ENCODE results near the gene SLC38A7.

DNA sequence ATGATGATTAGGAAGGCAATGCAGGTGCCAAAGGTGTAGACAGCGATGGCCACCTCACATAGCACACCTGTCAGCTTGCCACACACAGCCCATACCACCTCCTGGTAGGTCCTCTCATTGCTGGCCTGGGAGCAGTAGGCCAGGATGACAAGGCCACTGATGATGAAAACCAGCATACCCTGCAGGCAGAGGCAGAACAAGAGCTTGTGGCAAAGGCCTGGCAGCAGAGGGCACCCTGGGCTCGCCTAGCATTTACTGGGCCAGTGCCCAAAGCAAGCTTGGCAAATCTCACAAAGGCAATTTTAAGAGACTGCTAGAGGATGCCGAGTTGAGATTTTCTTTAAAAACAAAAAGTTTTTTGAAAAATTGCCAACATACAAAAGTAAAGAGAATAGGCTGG lies 5.9 kb downstream of the SLC38A7 start:
- TF ChIP-seq YY1 (IDR thresholded peaks at IDR 0.05; ENCODE audit: extremely low read depth, insufficient replicate concordance, low read depth, low read length) = no peak
- TF ChIP-seq CTCF (IDR thresholded peaks at IDR 0.05 in 2 of 3, conservative IDR thresholded peaks at IDR 0.05 in 1 of 3; ENCODE audit: borderline replicate concordance in 1 of 3, insufficient read depth in 1 of 3, low read depth in 2 of 3, low read length in 2 of 3) = peak in 2 of 3 experiments; percentile 23; a peak in 3 of 6 replicates
- no peak for TF ChIP-seq POLR2A (IDR thresholded peaks at IDR 0.05; ENCODE audit: borderline replicate concordance, extremely low read depth, insufficient read depth, insufficient read length)
- TF ChIP-seq CEBPB (IDR thresholded peaks at IDR 0.05; ENCODE audit: low read depth) = no peak
- TF ChIP-seq, protein P1, sequence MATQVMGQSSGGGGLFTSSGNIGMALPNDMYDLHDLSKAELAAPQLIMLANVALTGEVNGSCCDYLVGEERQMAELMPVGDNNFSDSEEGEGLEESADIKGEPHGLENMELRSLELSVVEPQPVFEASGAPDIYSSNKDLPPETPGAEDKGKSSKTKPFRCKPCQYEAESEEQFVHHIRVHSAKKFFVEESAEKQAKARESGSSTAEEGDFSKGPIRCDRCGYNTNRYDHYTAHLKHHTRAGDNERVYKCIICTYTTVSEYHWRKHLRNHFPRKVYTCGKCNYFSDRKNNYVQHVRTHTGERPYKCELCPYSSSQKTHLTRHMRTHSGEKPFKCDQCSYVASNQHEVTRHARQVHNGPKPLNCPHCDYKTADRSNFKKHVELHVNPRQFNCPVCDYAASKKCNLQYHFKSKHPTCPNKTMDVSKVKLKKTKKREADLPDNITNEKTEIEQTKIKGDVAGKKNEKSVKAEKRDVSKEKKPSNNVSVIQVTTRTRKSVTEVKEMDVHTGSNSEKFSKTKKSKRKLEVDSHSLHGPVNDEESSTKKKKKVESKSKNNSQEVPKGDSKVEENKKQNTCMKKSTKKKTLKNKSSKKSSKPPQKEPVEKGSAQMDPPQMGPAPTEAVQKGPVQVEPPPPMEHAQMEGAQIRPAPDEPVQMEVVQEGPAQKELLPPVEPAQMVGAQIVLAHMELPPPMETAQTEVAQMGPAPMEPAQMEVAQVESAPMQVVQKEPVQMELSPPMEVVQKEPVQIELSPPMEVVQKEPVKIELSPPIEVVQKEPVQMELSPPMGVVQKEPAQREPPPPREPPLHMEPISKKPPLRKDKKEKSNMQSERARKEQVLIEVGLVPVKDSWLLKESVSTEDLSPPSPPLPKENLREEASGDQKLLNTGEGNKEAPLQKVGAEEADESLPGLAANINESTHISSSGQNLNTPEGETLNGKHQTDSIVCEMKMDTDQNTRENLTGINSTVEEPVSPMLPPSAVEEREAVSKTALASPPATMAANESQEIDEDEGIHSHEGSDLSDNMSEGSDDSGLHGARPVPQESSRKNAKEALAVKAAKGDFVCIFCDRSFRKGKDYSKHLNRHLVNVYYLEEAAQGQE (IDR thresholded peaks at IDR 0.05; ENCODE audit: low read depth) = no peak
- no peak for TF ChIP-seq EGR1 (IDR thresholded peaks at IDR 0.05; ENCODE audit: low read depth)
- no peak for TF ChIP-seq SP1 (IDR thresholded peaks at IDR 0.05; ENCODE audit: low read depth)
- no peak for TF ChIP-seq SIN3A (IDR thresholded peaks at IDR 0.05; ENCODE audit: low read depth)
- no peak for TF ChIP-seq POLR2AphosphoS5 (IDR thresholded peaks at IDR 0.05; ENCODE audit: low read depth, low read length)
- TF ChIP-seq ZNF274 (IDR thresholded peaks at IDR 0.05; ENCODE audit: low read depth, low read length) = no peak
- no peak for TF ChIP-seq ZBTB33 (IDR thresholded peaks at IDR 0.05; ENCODE audit: extremely low read depth, insufficient replicate concordance, low read length)
- TF ChIP-seq EZH2 (IDR thresholded peaks at IDR 0.05) = no peak
- TF ChIP-seq EZH2phosphoT487 (IDR thresholded peaks at IDR 0.05; ENCODE audit: borderline replicate concordance) = no peak
- TF ChIP-seq MAX (IDR thresholded peaks at IDR 0.05) = no peak
